HG02623 (cell line): Measurements from ENCODE around the gene TMEM240.
A peak's percentile ranks its signal among the peaks of the same experiment; 100 is the strongest.
"Not testable (repeated sequence)": the region's sequence is repeated elsewhere in the genome, so short reads cannot be mapped to it uniquely, and the experiment has no call there.

Experiments
- ATAC-seq: cut with Tn5 transposase; IDR thresholded peaks from one replicate; pipeline ENCODE4 v1.9.1; 2021; ENCODE audit warnings: moderate library complexity; ENCODE audit not compliant: unreplicated experiment

Gene TMEM240

GRCh38 chr1:1527092-1527816 is 13.2 kb downstream of the TMEM240 start:
- no peak for ATAC-seq

GRCh38 chr1:1526476-1526875 is 13.9 kb downstream of the TMEM240 start:
- ATAC-seq: not testable (repeated sequence)

DNA sequence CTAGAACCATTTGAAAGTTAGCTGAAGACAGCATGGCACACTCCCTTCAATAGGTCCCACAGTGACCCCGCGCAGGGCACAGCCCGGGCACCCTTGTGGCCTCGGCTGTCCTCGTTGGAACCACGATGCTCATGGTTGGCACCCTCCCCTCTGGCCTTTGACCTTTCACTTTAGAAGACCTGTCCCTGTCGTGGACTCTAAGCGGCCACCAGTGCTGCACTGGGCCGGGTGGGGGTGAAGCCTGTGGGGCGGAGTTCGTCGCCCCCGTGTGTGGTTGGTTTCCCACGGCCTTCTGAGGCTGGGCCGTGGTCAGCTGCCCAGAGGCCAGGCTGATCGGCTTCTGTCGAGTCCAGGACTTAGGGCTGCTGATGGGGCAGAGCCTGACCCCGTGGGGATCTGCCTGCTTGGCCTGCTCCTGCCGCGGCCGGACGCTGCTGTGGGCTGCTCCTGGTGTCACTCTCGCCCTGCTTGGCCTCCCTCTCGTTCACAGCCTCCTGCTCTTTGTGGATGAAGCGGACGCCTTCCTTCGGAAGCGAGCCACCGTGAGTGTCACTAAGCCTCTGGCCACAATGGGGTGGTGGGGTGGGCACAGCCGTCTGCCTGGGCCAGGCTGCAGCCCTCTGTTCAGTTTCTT is 15.6 kb downstream of the TMEM240 start:
- ATAC-seq: not testable (repeated sequence)

- ATAC-seq: not testable (repeated sequence)
These were observed 16.8 kb downstream of the TMEM240 start for GRCh38 chr1:1523651-1524050.

DNA sequence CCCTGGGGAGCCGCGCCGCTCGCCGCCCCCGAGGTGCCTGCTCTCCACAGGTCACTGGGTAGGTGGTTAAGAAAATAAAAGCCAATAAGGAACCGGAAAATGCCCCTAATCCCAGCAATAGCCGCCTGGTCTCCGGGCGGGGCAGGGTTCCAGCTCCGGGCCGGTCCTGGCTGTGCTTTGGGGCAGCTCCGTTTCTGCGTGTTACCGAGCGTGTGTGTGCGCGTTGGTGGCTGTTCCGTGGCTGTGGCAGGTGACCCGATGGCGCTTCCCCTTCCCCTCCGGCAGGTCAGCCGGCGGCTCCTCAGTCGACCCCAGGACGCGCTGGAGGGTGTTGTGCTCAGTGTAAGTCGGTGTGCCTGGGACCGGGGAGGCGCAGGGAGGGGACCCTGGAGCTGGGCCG is 17.2 kb downstream of the TMEM240 start:
- ATAC-seq: not testable (repeated sequence)

DNA sequence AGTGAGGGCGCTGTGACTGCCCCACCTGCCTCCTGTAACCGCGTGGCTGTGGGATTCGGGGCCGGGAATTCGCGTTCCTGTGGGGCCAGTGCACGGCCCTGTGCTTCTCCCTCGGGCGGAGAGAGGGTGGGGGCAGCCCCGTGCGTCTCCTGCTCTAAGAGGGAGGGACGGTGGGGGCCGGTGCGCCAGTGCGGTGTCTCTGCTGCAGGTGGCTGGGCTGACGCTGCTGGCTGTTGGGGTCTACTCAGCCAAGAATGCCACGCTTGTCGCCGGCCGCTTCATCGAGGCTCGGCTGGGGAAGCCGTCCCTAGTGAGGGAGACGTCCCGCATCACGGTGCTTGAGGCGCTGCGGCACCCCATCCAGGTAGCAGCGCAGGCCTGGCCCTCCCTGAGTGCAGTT is 17.9 kb downstream of the TMEM240 start:
- not testable (repeated sequence) for ATAC-seq

DNA sequence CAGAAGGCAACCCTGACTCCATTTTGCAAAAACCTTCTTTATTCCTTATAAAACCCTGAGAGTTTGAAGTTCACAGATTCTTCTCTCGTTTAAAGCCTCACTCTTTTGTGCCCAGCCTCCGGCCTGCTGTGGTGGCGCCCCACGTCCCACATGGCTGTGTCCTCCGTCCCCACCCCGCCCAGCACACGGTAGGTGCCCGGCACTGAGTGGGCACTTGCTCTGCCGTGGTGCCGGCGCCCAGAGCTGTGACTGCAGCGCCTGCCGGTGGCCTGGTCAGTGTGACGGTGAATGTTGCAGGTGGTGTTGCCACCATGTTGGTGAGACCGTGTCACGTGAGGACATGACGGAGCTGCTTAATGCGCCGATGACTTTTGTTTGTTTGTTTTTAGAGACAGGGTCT is 19.1 kb downstream of the TMEM240 start:
- no peak for ATAC-seq

DNA sequence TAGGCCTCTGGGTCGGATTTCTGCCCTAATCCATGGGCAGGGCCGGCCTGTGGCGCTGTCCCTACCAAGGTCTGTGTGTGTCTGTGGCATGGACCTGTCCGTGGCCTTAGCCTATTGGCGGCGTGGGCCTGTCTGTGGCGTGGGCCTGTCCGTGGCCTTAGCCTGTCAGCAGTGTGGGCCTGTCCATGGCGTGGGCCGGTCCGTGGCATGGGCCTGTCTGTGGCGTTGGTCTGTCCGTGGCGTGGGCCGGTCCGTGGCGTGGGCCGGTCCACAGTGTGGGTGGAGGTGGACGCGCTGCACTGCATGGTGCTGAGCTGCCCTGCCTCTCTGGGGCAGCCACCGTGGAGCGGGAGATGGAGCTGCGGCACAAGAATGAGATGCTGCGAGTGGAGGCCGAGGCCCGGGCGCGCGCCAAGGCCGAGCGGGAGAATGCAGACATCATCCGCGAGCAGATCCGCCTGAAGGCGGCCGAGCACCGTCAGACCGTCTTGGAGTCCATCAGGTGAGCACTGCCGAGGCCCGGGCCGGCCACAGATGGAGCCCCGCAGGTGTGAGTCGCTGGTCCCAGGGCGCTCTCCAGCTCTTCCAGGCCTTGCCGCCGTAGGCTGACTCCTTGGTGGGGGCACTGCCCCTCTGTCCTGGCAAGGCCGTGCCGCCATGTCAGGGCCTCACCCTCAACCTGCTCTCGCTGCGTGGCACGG is 20.5 kb downstream of the TMEM240 start:
- not testable (repeated sequence) for ATAC-seq

GRCh38 chr1:1518621-1519007 is 21.8 kb downstream of the TMEM240 start:
- ATAC-seq: not testable (repeated sequence)

GRCh38 chr1:1517973-1518620 is 22.3 kb downstream of the TMEM240 start:
- no peak for ATAC-seq

DNA sequence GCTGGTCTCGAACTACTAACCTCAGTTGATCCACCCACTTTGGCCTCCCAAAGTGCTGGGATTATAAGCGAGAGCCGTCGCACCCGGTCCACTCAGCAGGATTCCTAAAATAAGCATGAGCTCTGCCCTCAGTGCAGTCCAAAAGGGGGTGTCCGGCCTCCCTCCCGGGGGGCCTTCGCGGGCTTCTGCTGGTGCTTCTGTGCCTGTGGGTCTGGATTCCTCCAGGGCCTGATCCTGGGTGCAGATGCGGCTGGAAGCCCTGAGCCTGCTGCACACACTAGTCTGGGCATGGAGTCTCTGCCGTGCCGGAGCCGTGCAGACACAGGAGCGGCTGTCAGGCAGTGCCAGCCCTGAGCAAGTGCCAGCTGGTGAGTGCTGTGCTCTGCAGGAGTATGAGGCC is 23.5 kb downstream of the TMEM240 start:
- ATAC-seq: not testable (repeated sequence)

- ATAC-seq: not testable (repeated sequence)
These were observed 26.0 kb downstream of the TMEM240 start for GRCh38 chr1:1514376-1514775.

DNA sequence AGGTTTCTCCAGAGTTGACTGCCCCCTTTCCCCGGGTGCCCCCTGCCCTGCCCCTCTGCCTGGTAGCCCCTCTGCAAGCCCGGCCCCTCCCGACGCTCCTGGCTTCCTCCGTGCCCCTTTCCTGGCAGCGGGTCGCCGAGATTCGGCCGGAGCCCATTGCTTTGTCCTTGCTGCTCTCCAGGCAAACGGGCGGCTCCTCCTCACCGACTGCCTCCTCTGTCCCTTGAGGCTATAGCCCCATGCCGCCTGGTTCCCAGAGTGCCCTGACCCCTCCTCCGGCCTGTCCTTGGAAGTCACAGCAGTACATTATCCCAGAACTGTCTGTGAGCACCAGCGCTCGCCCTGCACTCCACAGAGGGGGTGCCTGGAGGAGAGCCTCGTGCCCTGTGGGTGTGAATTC is 26.7 kb downstream of the TMEM240 start:
- ATAC-seq: not testable (repeated sequence)

DNA sequence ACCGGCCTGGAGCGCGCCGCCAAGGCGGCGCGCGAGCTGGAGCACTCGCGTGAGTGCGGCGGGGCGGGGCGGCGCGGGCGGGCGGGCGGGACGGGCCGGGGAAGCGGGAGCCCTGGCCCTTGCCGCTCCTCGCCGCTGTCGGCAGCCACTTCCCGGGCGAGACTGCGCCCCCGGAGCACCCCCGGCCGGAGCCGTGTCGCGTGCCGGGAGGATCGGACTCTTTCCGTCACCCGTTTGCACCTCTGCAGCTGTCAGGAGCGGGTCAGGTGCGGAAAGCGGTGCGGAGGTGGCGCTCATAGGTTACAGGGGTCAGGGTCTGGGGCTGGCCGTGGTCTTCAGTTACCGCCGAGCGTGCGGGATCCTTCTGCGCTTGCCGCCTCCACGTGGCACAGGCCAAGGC is 28.0 kb downstream of the TMEM240 start:
- not testable (repeated sequence) for ATAC-seq

GRCh38 chr1:1511533-1512285 is 28.7 kb downstream of the TMEM240 start, which contains the start of gene ATAD3A:
Gene ATAD3A, plus strand, starts transcription at chr1:1512162. Its CDS starts 107 bp downstream, at chr1:1512269.
- peak; percentile 87 for ATAC-seq

DNA sequence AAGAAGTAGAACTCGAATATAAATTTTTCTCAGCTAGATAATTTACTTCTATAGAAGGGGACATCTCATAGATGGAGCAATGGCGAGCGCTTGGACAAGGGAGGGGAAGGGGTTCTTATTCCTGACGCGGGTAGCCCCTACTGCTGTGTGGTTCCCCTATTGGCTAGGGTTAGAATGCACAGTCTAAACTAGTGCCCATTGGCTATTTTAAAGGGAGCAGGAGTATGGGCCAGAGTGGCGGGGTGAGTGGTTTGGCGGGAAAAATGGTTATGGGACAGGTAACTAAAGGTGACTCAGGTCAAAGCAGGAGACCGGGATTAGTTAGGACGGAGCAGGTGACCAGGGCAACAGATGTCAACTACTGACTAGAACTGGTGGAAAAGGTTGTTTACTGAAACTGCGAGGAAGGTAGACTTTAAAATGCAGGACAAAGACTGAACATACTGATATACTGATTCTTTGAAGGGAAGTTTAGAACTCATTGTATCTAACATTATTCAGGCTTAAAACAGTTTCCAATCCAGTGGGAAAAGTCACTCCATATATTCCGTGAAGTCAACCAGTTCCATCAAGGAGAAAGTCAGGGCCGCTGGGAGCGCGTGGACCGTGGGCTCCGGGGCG is 29.4 kb downstream of the TMEM240 start:
- ATAC-seq: no peak

DNA sequence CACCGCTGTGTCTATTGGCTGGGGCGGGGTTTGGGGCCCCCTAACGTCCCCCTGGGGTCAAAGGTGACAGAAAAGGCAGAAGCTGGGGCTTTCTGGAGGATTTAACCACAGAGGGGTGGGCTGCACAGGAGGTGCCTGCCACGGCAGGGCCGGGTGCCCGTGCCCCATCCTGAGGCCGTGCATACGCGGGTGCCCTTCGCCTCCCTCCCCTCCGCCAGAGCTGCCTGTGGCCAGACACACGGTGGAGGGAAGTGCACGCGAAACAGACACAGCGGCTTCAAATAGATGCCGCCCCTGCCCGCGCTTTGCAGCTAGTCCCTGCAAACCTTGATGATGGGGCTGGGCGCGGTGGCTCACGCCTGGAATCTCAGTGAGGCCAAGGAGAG is 31.0 kb downstream of the TMEM240 start:
- not testable (repeated sequence) for ATAC-seq

DNA sequence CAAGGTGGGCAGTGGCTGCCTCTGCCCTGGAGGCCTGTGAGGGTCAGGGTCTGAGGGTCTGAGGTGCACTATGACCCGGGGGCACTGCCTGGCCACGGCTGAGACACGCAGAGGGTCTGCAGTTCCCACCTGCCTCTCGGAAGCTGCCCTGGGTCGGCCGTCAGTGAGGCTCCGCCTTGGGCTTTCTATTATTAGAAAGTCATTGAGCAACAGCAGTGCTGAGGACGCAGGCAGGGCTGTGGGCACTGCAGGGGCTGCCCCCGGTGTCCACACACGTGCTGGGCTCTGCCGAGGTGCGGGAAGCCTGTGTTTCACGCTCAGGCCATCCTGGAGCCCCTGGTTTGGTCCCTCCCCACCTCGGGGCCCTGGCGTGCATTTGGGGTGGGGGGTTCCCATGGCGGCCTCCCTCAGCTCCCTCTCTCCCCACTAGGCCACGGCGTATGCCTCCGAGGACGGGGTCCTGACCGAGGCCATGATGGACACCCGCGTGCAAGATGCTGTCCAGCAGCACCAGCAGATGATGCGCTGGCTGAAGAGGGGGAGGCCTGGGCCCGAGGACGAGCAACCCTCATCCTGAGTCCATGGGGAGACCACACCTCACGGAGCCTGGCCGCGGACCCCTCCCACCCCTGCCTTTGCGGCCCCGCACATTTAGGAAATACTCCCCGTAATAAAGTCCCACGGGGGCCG is 31.5 kb downstream of the TMEM240 start:
- ATAC-seq: not testable (repeated sequence)

- no peak for ATAC-seq
These were observed 33.1 kb downstream of the TMEM240 start for GRCh38 chr1:1507305-1507704.

DNA sequence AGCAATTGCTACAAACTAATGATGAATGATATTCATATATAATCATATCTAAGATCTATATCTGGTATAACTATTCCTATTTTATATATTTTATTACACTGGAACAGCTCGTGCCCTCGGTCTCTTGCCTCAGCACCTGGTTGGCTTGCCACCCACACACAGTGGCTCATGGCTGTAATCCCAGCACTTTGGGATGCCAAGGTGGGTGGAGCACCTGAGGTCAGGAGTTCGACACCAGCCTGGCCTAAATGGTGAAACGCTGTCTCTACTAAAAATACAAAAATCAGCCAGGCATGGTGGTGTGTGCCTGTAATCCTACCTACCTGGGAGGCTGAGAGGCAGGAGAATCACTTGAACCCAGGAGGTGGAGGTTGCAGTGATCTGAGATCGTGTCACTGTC is 34.6 kb downstream of the TMEM240 start:
- ATAC-seq: not testable (repeated sequence)
